ENCODE results near the gene GDF9. TPM values are rescaled to one million over a fixed set of nuclear protein-coding genes. Genes with fewer than 3 reads are reported as not detected.
"Not testable (repeated sequence)": the region's sequence is repeated elsewhere in the genome, so short reads cannot be mapped to it uniquely, and the experiment has no call there.

Gene GDF9
- total RNA-seq, 1 donor from 2014 or later: 0.69 TPM

GRCh38 chr5:132856011-132856410, 10.3 kb downstream of the GDF9 start:
- Mint-ChIP-seq H3K27ac (ENCODE audit: unreplicated experiment) (no peak overlapping the region), H3K9me3 (ENCODE audit: unreplicated experiment) (no peaks in the 10 kb centered on the region), H3K27me3 (ENCODE audit: unreplicated experiment) (no peaks in the 10 kb centered on the region), H3K4me3 (ENCODE audit: unreplicated experiment) (no peak overlapping the region), H3K4me1 (ENCODE audit: low read depth, unreplicated experiment) (no peaks in the 10 kb centered on the region), H3K36me3 (ENCODE audit: unreplicated experiment) (no peaks in the 10 kb centered on the region)
- no peak for TF ChIP-seq CTCF (IDR thresholded peaks at IDR 0.05; ENCODE audit: partially characterized antibody, unreplicated experiment)
- no peak for DNase-seq

- H3K9me3 Mint-ChIP-seq (ENCODE audit: unreplicated experiment); H3K27me3 Mint-ChIP-seq (ENCODE audit: unreplicated experiment); DNase-seq; H3K27ac Mint-ChIP-seq (ENCODE audit: unreplicated experiment); H3K4me3 Mint-ChIP-seq (ENCODE audit: unreplicated experiment); H3K4me1 Mint-ChIP-seq (ENCODE audit: low read depth, unreplicated experiment); H3K36me3 Mint-ChIP-seq (ENCODE audit: unreplicated experiment): not testable (repeated sequence)
Observed at GRCh38 chr5:132854992-132855391, 11.3 kb downstream of the GDF9 start.

GRCh38 chr5:132854301-132854700, 12.0 kb downstream of the GDF9 start:
- no peak for TF ChIP-seq CTCF (IDR thresholded peaks at IDR 0.05; ENCODE audit: partially characterized antibody, unreplicated experiment)
- Mint-ChIP-seq H3K4me3 (ENCODE audit: unreplicated experiment) (no peak overlapping the region), H3K27me3 (ENCODE audit: unreplicated experiment) (no peaks in the 10 kb centered on the region), H3K36me3 (ENCODE audit: unreplicated experiment) (no peaks in the 10 kb centered on the region), H3K9me3 (ENCODE audit: unreplicated experiment) (no peaks in the 10 kb centered on the region), H3K4me1 (ENCODE audit: low read depth, unreplicated experiment) (no peaks in the 10 kb centered on the region), H3K27ac (ENCODE audit: unreplicated experiment) (no peak overlapping the region)
- no peak for DNase-seq

- no peaks in the 10 kb centered on the region for H3K36me3 Mint-ChIP-seq (ENCODE audit: unreplicated experiment)
- H3K4me3 Mint-ChIP-seq (ENCODE audit: unreplicated experiment): no peak overlapping the region
- no peaks in the 10 kb centered on the region for H3K27me3 Mint-ChIP-seq (ENCODE audit: unreplicated experiment)
- H3K4me1 Mint-ChIP-seq (ENCODE audit: low read depth, unreplicated experiment): no peaks in the 10 kb centered on the region
- no peak for TF ChIP-seq CTCF (IDR thresholded peaks at IDR 0.05; ENCODE audit: partially characterized antibody, unreplicated experiment)
- H3K9me3 Mint-ChIP-seq (ENCODE audit: unreplicated experiment): no peaks in the 10 kb centered on the region
- no peak overlapping the region for H3K27ac Mint-ChIP-seq (ENCODE audit: unreplicated experiment)
- no peak for DNase-seq
Observed at GRCh38 chr5:132853790-132854189, 12.5 kb downstream of the GDF9 start.

GRCh38 chr5:132853323-132853722, 12.9 kb downstream of the GDF9 start:
- H3K27me3 Mint-ChIP-seq (ENCODE audit: unreplicated experiment): no peaks in the 10 kb centered on the region
- no peak for DNase-seq
- H3K27ac Mint-ChIP-seq (ENCODE audit: unreplicated experiment): no peak overlapping the region
- no peak overlapping the region for H3K4me3 Mint-ChIP-seq (ENCODE audit: unreplicated experiment)
- no peaks in the 10 kb centered on the region for H3K36me3 Mint-ChIP-seq (ENCODE audit: unreplicated experiment)
- H3K4me1 Mint-ChIP-seq (ENCODE audit: low read depth, unreplicated experiment): no peaks in the 10 kb centered on the region
- TF ChIP-seq CTCF (IDR thresholded peaks at IDR 0.05; ENCODE audit: partially characterized antibody, unreplicated experiment): no peak
- H3K9me3 Mint-ChIP-seq (ENCODE audit: unreplicated experiment): no peaks in the 10 kb centered on the region

- Mint-ChIP-seq H3K4me3 (ENCODE audit: unreplicated experiment) (no peak overlapping the region), H3K9me3 (ENCODE audit: unreplicated experiment) (no peaks in the 10 kb centered on the region), H3K4me1 (ENCODE audit: low read depth, unreplicated experiment) (no peaks in the 10 kb centered on the region), H3K27ac (ENCODE audit: unreplicated experiment) (no peak overlapping the region), H3K36me3 (ENCODE audit: unreplicated experiment) (no peaks in the 10 kb centered on the region), H3K27me3 (ENCODE audit: unreplicated experiment) (no peaks in the 10 kb centered on the region)
- DNase-seq: no peak
- TF ChIP-seq CTCF (IDR thresholded peaks at IDR 0.05; ENCODE audit: partially characterized antibody, unreplicated experiment): no peak
Observed at GRCh38 chr5:132850066-132850465, 16.2 kb downstream of the GDF9 start.
